Inflammatory macrophage treated with lipopolysaccharide for 1 hour (primary cell): ENCODE data around the gene C1QTNF12.
"Not testable (repeated sequence)": the region's sequence is repeated elsewhere in the genome, so short reads cannot be mapped to it uniquely, and the experiment has no call there.

ENCODE experiments used
- DNase-seq, 2 donors: peaks; one replicate each; pipeline ENCODE4 v3.0.0-alpha.2; 2020 to 2022

The C1QTNF12 gene

DNA sequence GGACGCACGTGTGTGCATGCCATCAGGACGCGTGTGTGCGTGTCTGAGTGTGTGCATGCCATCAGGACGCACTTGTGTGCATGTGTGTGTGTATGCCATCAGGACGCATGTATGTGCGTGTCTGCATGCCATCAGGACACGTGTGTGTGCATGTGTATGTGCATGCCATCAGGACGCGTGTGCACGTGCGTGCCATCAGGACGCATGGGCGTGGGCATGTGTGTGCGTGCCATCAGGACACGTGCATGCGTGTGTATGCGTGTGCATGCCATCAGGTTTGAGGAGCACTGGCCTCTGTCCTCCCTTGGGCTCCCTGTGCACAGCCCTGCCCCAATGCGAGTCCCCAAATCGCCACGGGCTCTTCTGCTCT, 12.6 kb upstream of the C1QTNF12 start:
- no peak for DNase-seq

DNA sequence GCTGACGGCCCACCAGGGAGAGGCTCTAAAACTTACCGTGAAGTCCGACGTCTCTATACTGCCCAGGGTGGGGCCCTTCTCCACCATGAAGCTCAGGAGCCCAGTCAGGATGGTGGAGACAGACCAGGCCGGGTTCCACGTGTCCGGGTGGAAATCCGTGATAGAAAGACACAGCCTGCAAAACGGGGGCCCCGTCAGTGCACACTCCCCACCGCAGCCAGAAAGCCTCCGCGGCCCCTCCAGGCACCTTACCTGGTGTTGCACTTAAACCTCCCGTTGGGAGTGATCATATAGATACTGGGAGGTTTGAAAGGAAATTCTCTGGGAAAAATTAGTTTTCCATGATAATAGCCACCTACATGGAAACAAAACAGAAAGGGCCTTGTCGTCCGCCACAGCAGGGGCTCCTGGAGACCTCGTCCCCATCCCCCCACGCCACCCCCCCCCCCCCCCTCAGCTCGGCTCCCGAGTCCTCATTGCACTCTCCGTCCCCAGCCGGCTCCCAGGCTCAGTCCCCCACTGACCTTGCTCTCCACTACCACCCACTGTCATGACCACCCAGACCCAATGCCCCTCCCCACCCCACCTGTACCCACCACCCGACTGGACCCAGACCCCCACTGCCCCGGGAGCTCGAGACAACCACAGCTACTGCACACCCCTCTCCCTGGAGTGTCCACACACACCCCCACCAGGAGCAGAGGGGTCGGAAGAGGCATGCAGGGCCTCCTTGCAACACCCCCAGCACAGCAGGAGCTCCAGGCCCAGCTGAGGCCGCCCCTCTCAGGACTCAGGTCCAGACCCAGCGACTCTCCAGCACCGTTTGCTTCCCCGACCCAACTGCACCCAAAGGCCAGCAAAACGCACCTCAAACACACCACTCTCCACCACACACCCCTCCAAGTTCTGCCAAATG, 10.7 kb upstream of the C1QTNF12 start:
- no peak for DNase-seq

DNA sequence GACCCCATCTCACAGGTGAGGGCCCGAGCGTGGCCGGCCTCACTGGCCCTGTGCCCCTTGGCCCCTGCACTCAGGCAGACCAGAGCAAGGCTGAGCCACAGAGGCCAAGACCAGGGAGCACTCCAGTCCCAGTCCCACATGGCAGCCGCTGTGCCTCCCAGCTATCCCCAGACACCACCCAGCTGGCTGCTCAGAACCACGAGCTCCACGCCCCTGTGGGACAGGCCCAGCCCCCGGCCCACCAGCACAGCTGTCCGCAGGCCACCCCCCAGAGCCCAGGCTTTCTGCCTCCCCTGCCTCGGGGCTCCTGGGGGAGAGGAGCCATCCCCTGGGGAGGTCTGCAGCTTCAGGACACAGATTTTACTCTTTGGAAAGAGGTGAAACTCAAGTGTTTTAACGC, 9.1 kb upstream of the C1QTNF12 start:
- DNase-seq = no peak

GRCh38 chr1:1255078-1255477, 8.6 kb upstream of the C1QTNF12 start:
- DNase-seq = no peak

GRCh38 chr1:1254667-1254998, 8.1 kb upstream of the C1QTNF12 start:
- DNase-seq = no peak

DNA sequence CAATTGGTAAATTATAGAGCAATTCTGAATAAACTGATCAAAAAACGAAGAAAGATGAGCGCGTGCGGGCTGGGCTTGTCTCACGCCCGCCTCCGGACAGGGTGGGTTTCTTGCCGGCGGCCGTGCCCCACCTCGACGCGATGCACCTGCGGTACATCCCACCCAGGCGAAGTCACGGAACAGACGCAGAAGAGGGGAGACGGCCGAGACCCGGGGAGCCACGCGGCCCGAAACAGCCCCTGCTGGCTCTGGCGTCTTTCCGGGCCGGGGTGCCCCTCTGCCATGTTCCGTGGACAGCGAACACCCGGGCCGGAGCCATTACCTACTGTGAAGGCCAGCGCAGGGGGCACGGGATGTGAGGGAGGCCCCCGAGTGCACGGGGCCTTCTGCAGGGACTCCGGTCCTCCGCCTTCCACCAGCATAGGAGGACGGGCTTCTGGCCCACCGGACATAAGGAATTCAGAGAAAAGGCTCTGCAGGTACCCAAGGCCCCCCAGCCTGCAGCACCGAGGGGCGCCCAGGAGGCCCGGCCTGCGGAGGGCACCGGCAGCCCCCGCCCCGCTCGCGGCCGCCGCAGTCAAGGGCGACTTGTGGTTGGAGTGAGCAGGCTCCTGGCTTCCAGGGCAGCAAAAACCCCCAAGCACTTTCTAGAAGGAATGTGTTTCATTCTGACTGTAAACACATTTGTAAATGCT, 7.6 kb upstream of the C1QTNF12 start:
- no peak for DNase-seq

DNA sequence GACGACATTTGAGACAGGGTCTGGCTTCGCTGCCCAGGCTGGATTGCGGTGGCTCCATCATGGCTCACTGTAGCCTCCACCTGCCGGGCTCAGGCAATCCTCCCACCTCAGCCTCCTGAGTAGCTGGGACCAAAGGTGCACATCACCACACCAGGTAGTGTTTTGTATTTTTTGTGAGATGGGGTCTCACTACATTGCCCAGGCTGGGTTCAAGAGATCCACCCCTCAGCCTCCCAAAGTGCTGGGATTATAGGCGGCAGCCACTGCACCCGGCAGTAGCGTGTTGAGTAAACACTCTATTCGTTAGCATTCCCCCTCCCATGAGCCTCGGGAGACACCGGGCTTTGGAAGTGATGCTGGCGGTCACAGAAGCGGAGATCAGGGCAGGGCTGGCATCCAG, 6.8 kb upstream of the C1QTNF12 start:
- DNase-seq = no peak

- DNase-seq = no peak
Observed at GRCh38 chr1:1250786-1251284, 4.3 kb upstream of the C1QTNF12 start.

GRCh38 chr1:1248009-1248913, 1.7 kb upstream of the C1QTNF12 start:
- DNase-seq = not testable (repeated sequence)

- no peak for DNase-seq
Observed at GRCh38 chr1:1247341-1247913, 905 bp upstream of the C1QTNF12 start.

GRCh38 chr1:1245817-1246576, 525 bp downstream of the C1QTNF12 start:
- DNase-seq = no peak

- DNase-seq = no peak
Observed at GRCh38 chr1:1245178-1245816, 1.2 kb downstream of the C1QTNF12 start.

DNA sequence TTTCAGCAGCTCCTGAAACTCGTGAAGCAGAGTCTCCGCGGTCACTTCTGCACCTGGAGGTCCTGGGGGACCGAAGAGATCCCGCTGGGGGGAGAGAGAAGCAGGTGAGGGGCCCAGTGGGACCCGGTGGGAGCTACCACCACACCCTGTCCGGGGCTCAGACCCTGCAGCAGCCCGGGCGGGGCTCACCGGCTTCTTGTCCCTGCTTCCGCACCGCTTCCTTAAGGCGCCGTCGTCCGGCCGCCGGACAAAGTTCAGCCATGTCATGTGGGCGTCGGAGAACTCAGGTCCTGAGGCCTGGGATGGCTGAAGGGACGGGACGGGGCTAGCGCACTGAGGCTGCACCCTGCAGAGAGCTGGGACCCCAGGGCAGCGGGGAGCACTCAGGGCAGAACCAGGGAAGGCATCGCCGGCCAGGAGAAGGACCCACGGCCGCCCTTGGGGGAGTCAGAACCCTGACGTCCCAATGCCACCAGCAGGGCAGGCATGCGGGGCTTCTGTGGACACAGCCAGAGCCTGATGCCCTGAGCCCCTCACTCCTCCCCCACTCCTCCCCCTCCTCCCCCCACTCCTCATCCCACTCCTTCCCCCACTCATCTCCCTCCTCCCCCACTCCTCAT, 2.2 kb downstream of the C1QTNF12 start:
- no peak for DNase-seq

DNA sequence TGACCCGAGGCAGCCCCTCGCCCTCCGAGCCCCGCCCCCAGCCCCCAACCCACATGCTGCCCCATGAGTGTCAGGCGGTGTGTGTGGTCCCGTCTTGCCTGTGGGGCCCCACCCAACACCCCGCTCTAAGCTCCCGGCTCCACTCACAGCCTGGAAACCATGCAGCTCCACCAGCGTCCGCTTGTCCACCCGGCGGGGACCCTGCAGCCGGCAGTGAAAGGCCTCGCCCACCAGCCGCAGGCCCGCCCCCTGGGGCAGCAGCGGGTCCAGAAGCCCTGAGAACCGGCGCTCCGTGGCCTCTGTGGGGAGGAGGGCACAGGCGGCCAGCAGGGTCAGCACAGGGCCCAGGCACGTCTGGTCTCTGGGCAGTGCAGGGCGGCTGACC, 2.7 kb downstream of the C1QTNF12 start:
- no peak for DNase-seq

DNA sequence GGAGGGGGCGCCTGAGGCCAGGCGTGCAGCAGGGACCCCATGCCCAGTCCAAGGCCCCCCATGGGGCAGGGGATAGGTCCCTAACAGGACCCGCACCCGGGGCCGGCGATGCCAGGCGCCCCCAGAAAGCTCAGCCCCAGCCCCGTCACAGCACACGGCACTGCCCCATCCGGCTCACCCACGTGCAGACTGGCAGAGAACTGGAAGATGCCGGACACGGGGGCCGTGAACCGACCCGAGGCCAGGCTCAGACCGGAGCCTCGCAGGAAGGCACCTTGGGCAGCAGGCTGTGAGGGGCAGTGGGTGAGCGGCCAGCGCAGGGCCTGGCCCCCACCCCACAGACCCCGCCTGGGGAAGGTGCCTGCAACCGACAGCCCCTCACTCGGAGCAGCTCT, 3.3 kb downstream of the C1QTNF12 start:
- no peak for DNase-seq

GRCh38 chr1:1242461-1243265, 3.9 kb downstream of the C1QTNF12 start:
- no peak for DNase-seq

DNA sequence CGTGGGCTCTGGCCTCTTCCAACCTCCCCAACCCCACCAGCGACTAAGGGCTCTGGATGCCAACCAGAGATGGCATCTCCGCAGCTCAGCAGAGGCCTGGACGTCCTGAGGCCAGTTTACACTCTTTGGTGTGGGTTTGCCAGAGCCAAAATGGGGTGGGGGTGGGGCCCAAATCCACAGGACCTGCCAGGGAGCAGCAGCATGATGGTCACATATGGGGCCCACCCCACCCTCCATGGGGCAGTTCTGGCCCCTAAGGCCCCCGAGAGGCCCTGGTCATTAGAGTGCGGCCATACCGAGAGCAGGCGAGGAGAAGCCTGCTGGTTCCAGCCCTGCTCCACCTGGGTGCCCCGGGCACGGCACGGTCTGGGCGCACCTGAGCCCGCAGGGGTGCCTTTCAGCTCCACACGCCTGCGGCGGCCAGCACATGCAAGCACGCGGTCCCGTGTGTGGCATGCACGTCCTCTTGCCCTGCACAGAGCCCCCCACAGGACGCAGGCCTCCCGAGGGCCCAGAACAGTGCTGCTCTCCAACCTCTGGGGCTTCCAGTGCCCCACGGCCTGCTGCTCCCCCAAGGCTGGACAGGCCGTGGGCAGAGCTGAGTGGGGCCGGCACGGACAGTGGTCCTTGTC, 4.8 kb downstream of the C1QTNF12 start:
- no peak for DNase-seq

GRCh38 chr1:1240822-1241587, 5.5 kb downstream of the C1QTNF12 start:
- no peak for DNase-seq

DNA sequence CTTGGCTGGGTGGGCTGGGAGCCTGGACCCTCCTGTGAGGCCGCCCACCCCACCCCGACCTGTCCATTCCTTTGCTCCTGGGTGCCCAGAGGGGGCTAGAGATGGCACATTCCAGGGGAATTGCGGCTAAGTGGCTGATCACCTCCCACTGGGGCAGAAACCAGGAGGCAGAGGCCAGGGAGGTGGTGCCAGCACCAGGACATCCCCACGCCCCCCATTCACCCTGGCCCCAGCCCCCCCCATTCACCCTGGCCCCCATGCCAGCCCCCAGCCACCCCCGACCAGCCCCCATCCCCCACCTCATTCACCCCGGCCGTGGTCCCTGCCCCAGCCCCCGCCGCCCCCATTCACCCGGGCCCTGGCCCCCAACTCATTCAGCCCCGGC, 6.2 kb downstream of the C1QTNF12 start:
- no peak for DNase-seq
